GM12878 (cell line): ENCODE data around the gene CDC5L. TPM values are rescaled to one million over a fixed set of nuclear protein-coding genes. Genes with fewer than 3 reads are reported as not detected.

ENCODE experiments used
- ATAC-seq: fragments of 200-7000 bp; cut with Tn5 transposase; 3 replicates; pipeline ENCODE4 v1.9.1; 2020; ENCODE audit warnings: mild to moderate bottlenecking, moderate library complexity
- BruUV-seq: library from RNA; stranded (reverse); fragments of 400-500 nt; replicated peaks from 2 replicates; lab custom pipeline; 2021; lab: Mats Ljungman, UMichigan
- CTCF ChIA-PET: fragments of 300-600 bp; sonication (Branson Sonifier 250); formaldehyde crosslinking; extraction: SDS; loops from one replicate; lab custom pipeline; 2021; ENCODE audit warnings: inconsistent platforms; lab: Yijun Ruan, JAX
- POLR2A ChIA-PET: fragments of 350-600 bp; formaldehyde crosslinking; extraction: SDS; loops from one replicate; lab custom pipeline; 2021; ENCODE audit warnings: inconsistent platforms; lab: Charles Lee
- RAD21 ChIA-PET: fragments of 300-600 bp; sonication (Branson Sonifier 250); formaldehyde crosslinking; loops from one replicate; lab custom pipeline; 2023; ENCODE audit warnings: antibody characterized with exemption; ENCODE audit not compliant: unreplicated experiment; lab: Charles Lee
- SMC1A ChIA-PET: fragments of 300-600 bp; sonication (Branson Sonifier 250); formaldehyde crosslinking; loops from one replicate; lab custom pipeline; 2023; ENCODE audit not compliant: unreplicated experiment, uncharacterized antibody; lab: Charles Lee
- DNase-seq: peaks from one replicate; pipeline ENCODE4 v3.0.0-alpha.2; 2011; ENCODE audit warnings: low read depth, low spot score
- FAIRE-seq: peaks from 3 replicates; lab custom pipeline; 2011; peaks lifted over from hg19 to GRCh38; lab: Jason Lieb, UNC
- H2AFZ ChIP-seq: 2 replicates; pipeline ENCODE4 v1.6.0; 2011; ENCODE audit warnings: low read depth, low read length, control low read depth; ENCODE audit not compliant: control insufficient read depth
- H3K27ac ChIP-seq: 2 replicates; pipeline ENCODE4 v1.5.1; 2011; ENCODE audit warnings: control low read depth; ENCODE audit not compliant: control insufficient read depth, insufficient read depth
- H3K27me3 ChIP-seq, 2 experiments: replicated peaks in 1 of 2; 2 replicates each; pipeline versions ENCODE4 v1.6.0 to v1.6.1; 2011; ENCODE audit warnings: low read length in 1 of 2; ENCODE audit not compliant: control insufficient read depth in 2 of 2, insufficient read depth in 2 of 2
- H3K36me3 ChIP-seq, 2 experiments: 2 replicates each; pipeline ENCODE4 v1.5.1; 2011; ENCODE audit warnings: low read length in 1 of 2; ENCODE audit not compliant: control insufficient read depth in 2 of 2, insufficient read depth in 2 of 2
- H3K4me1 ChIP-seq: 2 replicates; pipeline ENCODE4 v1.6.1; 2011; ENCODE audit warnings: mild to moderate bottlenecking, low read length, moderate library complexity, mixed read lengths; ENCODE audit not compliant: control insufficient read depth, insufficient read depth
- H3K4me2 ChIP-seq: 2 replicates; pipeline ENCODE4 v1.6.0; 2011; ENCODE audit warnings: control low read depth; ENCODE audit not compliant: control insufficient read depth, insufficient read depth
- H3K4me3 ChIP-seq: fragments of 200-600 bp; sonication (generic); 2 replicates; pipeline ENCODE4 v1.5.1; 2016
- H3K79me2 ChIP-seq: 2 replicates; pipeline ENCODE4 v1.6.0; 2011; ENCODE audit warnings: low read length; ENCODE audit not compliant: control insufficient read depth, insufficient read depth
- H3K9ac ChIP-seq: 2 replicates; pipeline ENCODE4 v1.8.0; 2011; ENCODE audit warnings: low read length, control low read depth, mixed read lengths; ENCODE audit not compliant: control insufficient read depth, insufficient read depth
- H3K9me3 ChIP-seq: replicated peaks from 3 replicates; pipeline ENCODE4 v1.5.1; 2011; ENCODE audit warnings: mild to moderate bottlenecking, low read length; ENCODE audit not compliant: control insufficient read depth, insufficient read depth
- H4K20me1 ChIP-seq: 2 replicates; pipeline ENCODE4 v1.6.0; 2011; ENCODE audit not compliant: control insufficient read depth, insufficient read depth
- ASH2L ChIP-seq: fragments of 300-600, 200-600 bp; sonication (generic); IDR thresholded peaks from 2 replicates; pipeline ENCODE4 v1.6.1; 2017; ENCODE audit warnings: low read depth, mild to moderate bottlenecking, borderline replicate concordance
- CBFB ChIP-seq: IDR thresholded peaks from 2 replicates; pipeline ENCODE4 v1.6.1; 2016; ENCODE audit warnings: antibody characterized with exemption, low read depth
- NRF1 ChIP-seq: conservative IDR thresholded peaks from 2 replicates; pipeline ENCODE4 v1.6.1; 2011; ENCODE audit warnings: mild to moderate bottlenecking, low read depth, low read length, improper control_type of control experiment
- RCOR1 ChIP-seq: conservative IDR thresholded peaks from 2 replicates; pipeline ENCODE4 v1.6.1; 2012; ENCODE audit warnings: low read depth, low read length, improper control_type of control experiment
- WGBS: methylation state at CpG from one replicate; pipeline ENCODE4 v1.1.6; 2016; ENCODE audit warnings: low lambda C conversion rate; ENCODE audit not compliant: insufficient replicate concordance, insufficient coverage; ENCODE audit errors: missing lambda C conversion rate; 5-methylcytosine and 5-hydroxymethylcytosine counted together
- in situ Hi-C: fragments of 300-500 bp; cut with MboI; formaldehyde crosslinking; loops from 9 replicates; pipeline ENCODE4 v1.14.3; 2018; ENCODE audit warnings: mixed read lengths
- intact Hi-C: fragments of 100-400 bp; cut with micrococcal nuclease; formaldehyde crosslinking; loops from one replicate; pipeline ENCODE4 v1.14.2; 2022; ENCODE audit not compliant: unreplicated experiment
- polyA plus RNA-seq, 11 experiments: library from polyadenylated mRNA; depleted of rRNA in 4 of 11; unstranded in 6 of 11; stranded (reverse) in 5 of 11; fragments of >200 nt; fragmentation: Nextera tagmentation in 4 of 11; fragmentation: Illumina TruSeq in 1 of 11; extraction: Ambion mirVana in 4 of 11; extraction: Trizol in 1 of 11; gene quantifications; 1 replicate in 1 of 11; 2 replicates in 10 of 11; pipeline versions ENCODE4 v1.2.1 to v1.2.3, GENCODE V29; 2011 to 2016; ENCODE audit warnings: inconsistent platforms in 2 of 11, missing spikeins in 2 of 11, low read depth in 1 of 11
- total RNA-seq, 4 experiments: library from RNA; depleted of rRNA in 3 of 4; stranded (reverse); fragments of >200 nt in 3 of 4; fragmentation: Illumina TruSeq in 1 of 4; extraction: Trizol in 1 of 4; gene quantifications; 2 replicates each; pipeline versions ENCODE4 v1.2.1 to v1.2.3, GENCODE V29; 2013 to 2021
- TF ChIP-seq, protein P1 (sequence below): IDR thresholded peaks from 2 replicates; pipeline ENCODE4 v1.6.1; 2011; ENCODE audit warnings: borderline replicate concordance, low read depth, mild to moderate bottlenecking, moderate library complexity, low read length; ENCODE audit not compliant: insufficient read depth, poor library complexity, severe bottlenecking

Gene CDC5L
- total and polyA plus RNA-seq, 10 of the 15 experiments (the other 5 are each of a cell fraction or from before 2014, with no cell fraction given): 13.2 to 29.4 (median 18.8) TPM

DNA sequence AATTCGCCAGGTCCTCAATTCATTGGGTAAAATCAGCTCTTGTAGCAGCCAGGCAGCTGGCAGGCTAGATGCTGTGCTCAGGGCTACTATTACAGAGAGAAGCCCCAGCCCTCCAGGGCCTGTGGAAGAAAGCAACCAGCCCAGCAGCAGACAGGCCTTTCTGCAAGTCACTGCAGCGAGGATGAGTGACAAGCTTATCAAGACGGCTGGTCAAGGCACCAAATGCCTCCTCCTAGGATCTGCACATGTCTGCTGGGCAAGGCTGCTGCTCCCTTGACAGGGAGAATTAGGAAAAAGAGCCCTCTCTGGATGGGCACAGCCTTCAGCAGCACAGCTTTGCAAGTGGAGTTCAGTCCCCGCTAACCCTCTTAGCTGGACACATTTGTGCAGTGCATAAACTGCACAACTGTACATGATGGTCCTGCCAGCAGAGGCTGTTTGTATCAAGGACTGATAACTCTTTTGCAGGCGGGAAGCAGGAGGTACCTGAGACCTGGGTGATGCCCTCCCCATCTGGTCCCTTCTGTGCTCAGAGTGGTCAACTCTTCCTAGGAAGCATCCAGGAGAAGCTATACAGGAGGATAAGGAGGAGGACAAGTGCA lies 89.9 kb downstream of the CDC5L start:
- FAIRE-seq (no peak), ATAC-seq (no peak), DNase-seq (no peak)
- in situ Hi-C loops (no loop called here), intact Hi-C loops (loop anchor here (5.0 kb wide), 2 partner anchors 175 to 945 kb away; no protein-coding TSS in a partner anchor)
- TF ChIP-seq CBFB (no peak), NRF1 (no peak), ASH2L (no peak), RCOR1 (no peak)
- TF ChIP-seq, protein P1, sequence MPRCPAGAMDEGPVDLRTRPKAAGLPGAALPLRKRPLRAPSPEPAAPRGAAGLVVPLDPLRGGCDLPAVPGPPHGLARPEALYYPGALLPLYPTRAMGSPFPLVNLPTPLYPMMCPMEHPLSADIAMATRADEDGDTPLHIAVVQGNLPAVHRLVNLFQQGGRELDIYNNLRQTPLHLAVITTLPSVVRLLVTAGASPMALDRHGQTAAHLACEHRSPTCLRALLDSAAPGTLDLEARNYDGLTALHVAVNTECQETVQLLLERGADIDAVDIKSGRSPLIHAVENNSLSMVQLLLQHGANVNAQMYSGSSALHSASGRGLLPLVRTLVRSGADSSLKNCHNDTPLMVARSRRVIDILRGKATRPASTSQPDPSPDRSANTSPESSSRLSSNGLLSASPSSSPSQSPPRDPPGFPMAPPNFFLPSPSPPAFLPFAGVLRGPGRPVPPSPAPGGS: no peak
- ChIA-PET CTCF (interaction anchor here (0.6 to 2.1 kb wide), 5 partner anchors 10 to 1104 kb away, joined by 3 to 7 read pairs (median 3); no protein-coding TSS in a partner anchor), RAD21 (interaction anchor here (2.1 kb wide), 1 partner anchor 1237 kb away, joined by 11 read pairs; no protein-coding TSS in a partner anchor), SMC1A (interaction anchor here (1.2 kb wide), 1 partner anchor 1445 kb away, joined by 3 read pairs; no protein-coding TSS in a partner anchor), POLR2A (no interaction called here)
- no peaks in the 10 kb centered on the region for H3K9me3 ChIP-seq
- no peaks in the 10 kb centered on the region for H3K79me2 ChIP-seq
- WGBS: 44% methylated on average over 5 of the region's 5 CpGs
- no peak overlapping the region for H3K4me3 ChIP-seq
- H3K27ac ChIP-seq: no peak overlapping the region
- H3K36me3 ChIP-seq: no peaks in the 10 kb centered on the region
- no TSS peak for BruUV-seq
- no peak overlapping the region for H3K4me2 ChIP-seq
- no peak overlapping the region for H2AFZ ChIP-seq
- H4K20me1 ChIP-seq: no peaks in the 10 kb centered on the region
- H3K27me3 ChIP-seq: no peaks in the 10 kb centered on the region; a peak in 3 of 4 replicates
- H3K9ac ChIP-seq: no peak overlapping the region
- no peaks in the 10 kb centered on the region for H3K4me1 ChIP-seq
